ENCODE results near the gene TXNRD2.

GRCh38 chr22:19982991-19983578 is 41.5 kb upstream of the TXNRD2 start:
- TF ChIP-seq CTCF (IDR thresholded peaks at IDR 0.05; ENCODE audit: borderline replicate concordance, extremely low read depth, low read length, poor library complexity, severe bottlenecking) (no peak), EZH2 (IDR thresholded peaks at IDR 0.05; ENCODE audit: borderline replicate concordance, low read depth, low read length, severe bottlenecking) (no peak)
